Fibroblast of villous mesenchyme (primary cell): ENCODE results near the gene GRIN2D. TPM values are rescaled to one million over a fixed set of nuclear protein-coding genes. Genes with fewer than 3 reads are reported as not detected.
A peak's percentile ranks its signal among the peaks of the same experiment; 100 is the strongest.

Source experiments
- DNase-seq: peaks from one replicate; pipeline ENCODE4 v3.0.0-alpha.2; 2010; ENCODE audit warnings: low read depth
- H3K4me3 ChIP-seq: 2 replicates; pipeline ENCODE4 v1.5.1; 2011; ENCODE audit warnings: low read depth, mild to moderate bottlenecking, low read length
- total RNA-seq: library from RNA; depleted of rRNA; stranded (reverse); fragments of >200 nt; gene quantifications from 2 replicates; pipeline ENCODE4 v1.2.3, GENCODE V29; 2012
- TF ChIP-seq, protein P1 (sequence below): IDR thresholded peaks from 2 replicates; pipeline ENCODE4 v1.5.1; 2012; ENCODE audit warnings: low read depth, mild to moderate bottlenecking, low read length; ENCODE audit not compliant: insufficient read depth

GRIN2D gene
- total RNA-seq, 1 donor = 0.86 TPM

DNA sequence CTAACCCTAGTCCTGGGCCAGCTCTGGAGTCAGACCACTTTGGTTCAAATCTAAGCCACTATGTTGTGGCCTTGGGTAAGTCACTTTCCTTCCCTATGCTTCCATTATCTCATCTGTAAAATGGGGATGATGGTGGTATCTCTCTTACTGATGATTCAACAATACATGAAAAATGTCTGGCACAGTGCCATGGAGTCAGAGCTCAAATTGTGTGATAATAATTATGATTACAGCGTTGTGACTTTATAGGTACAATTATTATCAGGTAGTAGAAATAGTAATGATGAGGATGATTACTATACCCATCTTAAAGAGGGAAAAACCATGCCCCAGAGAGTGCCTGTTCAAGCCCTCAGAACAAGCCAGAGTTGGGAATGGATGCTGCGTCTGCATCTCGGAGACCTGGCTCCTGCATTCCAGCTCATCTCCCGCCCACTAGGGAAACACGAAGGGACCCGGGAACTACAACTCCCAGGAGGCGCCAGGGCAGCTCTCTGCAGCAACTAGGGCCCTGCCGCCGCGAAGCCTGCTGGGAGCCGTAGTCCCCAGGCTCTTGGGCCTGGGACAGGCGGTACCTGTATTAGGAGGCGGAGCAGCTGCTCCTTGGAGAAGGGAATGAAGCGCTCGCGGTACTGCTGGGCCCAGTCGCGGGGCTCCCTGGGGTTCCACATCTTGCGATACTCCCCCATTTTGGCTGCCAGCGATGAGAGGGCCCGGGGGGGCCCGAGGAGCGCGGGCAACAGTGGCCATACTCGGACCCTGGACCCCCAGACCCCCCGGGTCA is 30.6 kb upstream of the GRIN2D start:
- peak; percentile 92 for DNase-seq
- peak overlapping the region; percentile 64 for H3K4me3 ChIP-seq
- TF ChIP-seq, protein P1, sequence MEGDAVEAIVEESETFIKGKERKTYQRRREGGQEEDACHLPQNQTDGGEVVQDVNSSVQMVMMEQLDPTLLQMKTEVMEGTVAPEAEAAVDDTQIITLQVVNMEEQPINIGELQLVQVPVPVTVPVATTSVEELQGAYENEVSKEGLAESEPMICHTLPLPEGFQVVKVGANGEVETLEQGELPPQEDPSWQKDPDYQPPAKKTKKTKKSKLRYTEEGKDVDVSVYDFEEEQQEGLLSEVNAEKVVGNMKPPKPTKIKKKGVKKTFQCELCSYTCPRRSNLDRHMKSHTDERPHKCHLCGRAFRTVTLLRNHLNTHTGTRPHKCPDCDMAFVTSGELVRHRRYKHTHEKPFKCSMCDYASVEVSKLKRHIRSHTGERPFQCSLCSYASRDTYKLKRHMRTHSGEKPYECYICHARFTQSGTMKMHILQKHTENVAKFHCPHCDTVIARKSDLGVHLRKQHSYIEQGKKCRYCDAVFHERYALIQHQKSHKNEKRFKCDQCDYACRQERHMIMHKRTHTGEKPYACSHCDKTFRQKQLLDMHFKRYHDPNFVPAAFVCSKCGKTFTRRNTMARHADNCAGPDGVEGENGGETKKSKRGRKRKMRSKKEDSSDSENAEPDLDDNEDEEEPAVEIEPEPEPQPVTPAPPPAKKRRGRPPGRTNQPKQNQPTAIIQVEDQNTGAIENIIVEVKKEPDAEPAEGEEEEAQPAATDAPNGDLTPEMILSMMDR = no peak

GRCh38 chr19:48363500-48363809 is 30.0 kb upstream of the GRIN2D start:
- TF ChIP-seq, protein P1 = no peak
- peak overlapping the region; percentile 64 for H3K4me3 ChIP-seq
- no peak for DNase-seq

DNA sequence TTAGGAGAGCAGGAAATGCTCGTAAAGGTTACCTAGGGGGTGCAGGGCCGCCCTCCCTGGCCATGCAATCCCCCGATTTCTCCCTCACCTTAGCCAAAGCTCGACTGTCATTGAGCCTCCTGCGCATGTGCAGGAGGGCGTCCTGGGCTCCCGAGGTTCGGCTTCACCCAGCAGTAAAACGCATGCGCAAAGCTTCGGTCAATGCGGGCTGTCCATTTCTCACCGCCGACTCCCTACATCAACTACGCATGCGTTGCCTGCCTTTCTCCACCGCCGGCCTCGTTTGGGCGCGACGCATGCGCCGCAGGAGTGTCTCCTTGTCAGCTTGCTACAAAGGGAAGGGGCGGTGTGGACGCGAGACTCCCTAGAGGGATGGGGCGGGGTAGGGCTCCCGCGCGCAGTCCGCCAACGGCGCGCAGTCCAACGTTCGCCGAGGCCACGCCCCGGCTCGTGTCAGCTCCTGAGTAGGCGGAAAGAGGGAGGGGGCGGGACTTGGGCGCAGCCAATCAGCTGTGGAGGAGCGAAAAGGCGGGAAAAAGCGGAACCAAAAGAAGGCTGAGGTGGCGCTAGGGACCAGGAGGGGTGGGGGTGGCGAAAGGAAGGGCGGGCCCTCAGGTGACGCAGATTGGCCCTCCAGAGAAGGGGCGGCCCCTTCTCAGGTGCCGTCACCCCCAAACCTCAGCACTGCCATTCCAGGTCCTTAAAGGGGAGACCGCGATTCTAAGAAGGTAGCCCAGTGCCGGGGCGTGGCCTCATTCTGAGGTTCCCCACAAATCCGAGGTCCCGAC is 29.5 kb upstream of the GRIN2D start, which contains the start of the genes SYNGR4 and TMEM143:
SYNGR4 (plus strand) TSS at position 558 of the 788 bp plus-strand sequence. CDS start 1,476 bp downstream, outside the sequence.
TMEM143 (minus strand) TSS at position 131 of the 788 bp plus-strand sequence; CDS start at position 111, 20 bp downstream.
- TF ChIP-seq, protein P1 = no peak
- peak; percentile 100 for DNase-seq
- peak within 1 kb of the TSS; percentile 64 for H3K4me3 ChIP-seq

- DNase-seq = no peak
- TF ChIP-seq, protein P1 = no peak
- H3K4me3 ChIP-seq = peak overlapping the region; percentile 64
These were observed 28.7 kb upstream of the GRIN2D start for GRCh38 chr19:48364598-48365348.

DNA sequence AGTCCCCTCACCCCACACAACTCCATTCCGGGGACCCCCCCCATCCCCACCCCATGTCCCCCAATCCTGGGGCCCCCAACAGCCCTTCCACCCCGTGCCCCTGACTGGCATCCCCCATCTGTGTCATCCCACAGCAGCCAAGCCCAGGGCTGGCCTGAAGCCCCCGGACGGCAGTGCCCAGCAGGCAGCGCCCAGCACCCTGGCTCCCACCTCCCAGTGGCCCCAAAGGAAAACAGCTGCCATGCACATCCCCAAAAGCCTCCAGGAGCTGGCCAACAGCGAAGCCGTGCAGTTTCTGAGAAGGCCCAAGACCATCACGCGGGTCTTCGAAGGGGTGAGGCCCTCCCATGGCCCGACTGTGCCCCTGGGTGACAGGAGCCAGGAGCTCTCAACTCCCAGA is 27.9 kb upstream of the GRIN2D start:
- H3K4me3 ChIP-seq = no peak overlapping the region
- DNase-seq = no peak
- TF ChIP-seq, protein P1 = no peak

GRCh38 chr19:48367855-48368254 is 25.6 kb upstream of the GRIN2D start:
- no peak overlapping the region for H3K4me3 ChIP-seq
- TF ChIP-seq, protein P1 = no peak
- no peak for DNase-seq
